Measurements from ENCODE around the gene INTS2. TPM values are rescaled to one million over a fixed set of nuclear protein-coding genes. Genes with fewer than 3 reads are reported as not detected.
"Not testable (repeated sequence)": the region's sequence is repeated elsewhere in the genome, so short reads cannot be mapped to it uniquely, and the experiment has no call there.

INTS2 gene
- total RNA-seq, 1 donor from 2014 or later = 9.5 TPM

DNA sequence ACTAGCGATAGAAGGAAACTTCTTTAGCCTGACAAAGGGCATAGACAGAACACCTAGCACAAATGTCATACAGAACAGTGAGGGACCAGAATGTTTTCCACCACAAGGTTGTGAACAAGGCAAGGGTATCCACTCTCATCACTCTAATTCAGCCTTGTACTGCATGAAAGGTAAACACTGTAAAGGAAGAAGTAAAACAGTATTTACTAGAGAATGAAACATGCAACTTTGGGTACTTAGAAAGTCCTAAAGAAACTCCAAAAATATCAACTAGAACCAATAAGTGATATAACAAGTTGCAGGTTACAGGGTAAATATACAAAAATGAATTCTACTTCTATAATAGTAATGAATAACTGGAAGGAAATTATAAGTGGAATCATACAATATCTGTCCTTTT, 96.7 kb downstream of the INTS2 start:
- TF ChIP-seq, protein P1, sequence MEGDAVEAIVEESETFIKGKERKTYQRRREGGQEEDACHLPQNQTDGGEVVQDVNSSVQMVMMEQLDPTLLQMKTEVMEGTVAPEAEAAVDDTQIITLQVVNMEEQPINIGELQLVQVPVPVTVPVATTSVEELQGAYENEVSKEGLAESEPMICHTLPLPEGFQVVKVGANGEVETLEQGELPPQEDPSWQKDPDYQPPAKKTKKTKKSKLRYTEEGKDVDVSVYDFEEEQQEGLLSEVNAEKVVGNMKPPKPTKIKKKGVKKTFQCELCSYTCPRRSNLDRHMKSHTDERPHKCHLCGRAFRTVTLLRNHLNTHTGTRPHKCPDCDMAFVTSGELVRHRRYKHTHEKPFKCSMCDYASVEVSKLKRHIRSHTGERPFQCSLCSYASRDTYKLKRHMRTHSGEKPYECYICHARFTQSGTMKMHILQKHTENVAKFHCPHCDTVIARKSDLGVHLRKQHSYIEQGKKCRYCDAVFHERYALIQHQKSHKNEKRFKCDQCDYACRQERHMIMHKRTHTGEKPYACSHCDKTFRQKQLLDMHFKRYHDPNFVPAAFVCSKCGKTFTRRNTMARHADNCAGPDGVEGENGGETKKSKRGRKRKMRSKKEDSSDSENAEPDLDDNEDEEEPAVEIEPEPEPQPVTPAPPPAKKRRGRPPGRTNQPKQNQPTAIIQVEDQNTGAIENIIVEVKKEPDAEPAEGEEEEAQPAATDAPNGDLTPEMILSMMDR (IDR thresholded peaks at IDR 0.05) = no peak
- H3K27me3 Mint-ChIP-seq (ENCODE audit: low read depth) = no peaks in the 10 kb centered on the region
- no peak for DNase-seq (ENCODE audit: low spot score)
- peaks cover 16% of the 10 kb centered on the region for H3K4me1 Mint-ChIP-seq (ENCODE audit: low read depth)
- no peak overlapping the region for H3K4me3 Mint-ChIP-seq (ENCODE audit: unreplicated experiment)
- H3K36me3 Mint-ChIP-seq (ENCODE audit: low read depth) = peaks cover 7% of the 10 kb centered on the region
- H3K27ac Mint-ChIP-seq (ENCODE audit: unreplicated experiment) = no peak overlapping the region
- peaks cover 10% of the 10 kb centered on the region for H3K9me3 Mint-ChIP-seq (ENCODE audit: low read depth)

DNA sequence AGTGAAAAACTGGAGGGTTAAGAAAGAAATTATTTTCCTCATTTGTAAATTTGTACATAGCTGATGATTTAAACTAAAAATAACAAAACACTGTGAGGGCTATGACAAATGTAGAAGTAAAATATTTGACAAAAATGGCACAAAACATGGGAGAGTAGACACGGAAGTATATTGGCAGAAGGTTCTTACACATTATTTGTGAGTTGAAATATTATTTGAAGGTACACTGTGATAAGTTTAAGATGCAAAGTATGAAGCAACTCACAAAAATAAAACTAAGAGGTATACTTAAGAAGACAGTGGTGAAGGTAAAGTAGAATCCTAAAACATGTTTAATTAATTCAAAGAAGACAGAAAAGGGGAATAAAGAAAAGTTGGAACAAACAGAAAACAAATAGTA, 99.1 kb downstream of the INTS2 start:
- no peaks in the 10 kb centered on the region for H3K27me3 Mint-ChIP-seq (ENCODE audit: low read depth)
- peaks cover 9% of the 10 kb centered on the region for H3K36me3 Mint-ChIP-seq (ENCODE audit: low read depth)
- TF ChIP-seq, protein P1 (IDR thresholded peaks at IDR 0.05) = no peak
- H3K9me3 Mint-ChIP-seq (ENCODE audit: low read depth) = peaks cover 18% of the 10 kb centered on the region
- H3K27ac Mint-ChIP-seq (ENCODE audit: unreplicated experiment) = no peak overlapping the region
- H3K4me1 Mint-ChIP-seq (ENCODE audit: low read depth) = peaks cover 9% of the 10 kb centered on the region
- DNase-seq (ENCODE audit: low spot score) = no peak
- H3K4me3 Mint-ChIP-seq (ENCODE audit: unreplicated experiment) = no peak overlapping the region

DNA sequence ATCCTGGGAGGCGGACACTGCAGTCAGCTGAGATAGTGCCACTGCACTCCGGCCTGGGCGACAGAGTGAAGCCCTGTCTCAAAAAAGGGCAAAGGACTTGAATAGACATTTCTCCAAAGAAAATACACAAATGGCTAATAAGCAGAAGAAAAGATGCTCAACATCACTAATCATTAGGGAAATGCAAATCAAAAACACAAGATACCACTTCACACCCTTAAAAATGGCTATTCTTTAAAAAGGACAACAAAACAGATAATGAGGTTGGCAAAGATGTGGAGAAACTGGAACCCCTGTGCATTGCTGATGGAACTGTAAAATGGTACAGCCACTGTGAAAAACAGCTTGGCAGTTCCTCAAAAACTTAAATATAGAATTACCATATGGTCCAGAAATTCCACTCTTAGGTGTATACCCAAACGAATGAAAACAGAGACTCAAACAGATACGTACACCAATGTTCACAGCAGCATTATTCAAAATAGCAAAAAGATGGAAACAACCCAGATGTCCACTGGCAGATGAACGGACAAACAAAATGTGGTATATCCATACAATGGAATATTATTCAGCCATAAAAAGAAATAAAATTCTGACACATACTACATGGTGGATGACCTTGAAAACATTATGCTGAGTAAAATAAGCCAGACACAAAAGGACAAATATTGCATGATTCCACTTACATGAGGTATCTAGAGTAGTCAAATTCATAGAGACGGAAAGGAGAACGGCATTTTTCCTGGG, 100.0 kb downstream of the INTS2 start:
- H3K27me3 Mint-ChIP-seq (ENCODE audit: low read depth) = no peaks in the 10 kb centered on the region
- no peak overlapping the region for H3K27ac Mint-ChIP-seq (ENCODE audit: unreplicated experiment)
- TF ChIP-seq, protein P1 (IDR thresholded peaks at IDR 0.05) = no peak
- H3K36me3 Mint-ChIP-seq (ENCODE audit: low read depth) = peaks cover 9% of the 10 kb centered on the region
- H3K4me3 Mint-ChIP-seq (ENCODE audit: unreplicated experiment) = no peak overlapping the region
- H3K9me3 Mint-ChIP-seq (ENCODE audit: low read depth) = peaks cover 18% of the 10 kb centered on the region
- no peak for DNase-seq (ENCODE audit: low spot score)
- peaks cover 3% of the 10 kb centered on the region for H3K4me1 Mint-ChIP-seq (ENCODE audit: low read depth)

DNA sequence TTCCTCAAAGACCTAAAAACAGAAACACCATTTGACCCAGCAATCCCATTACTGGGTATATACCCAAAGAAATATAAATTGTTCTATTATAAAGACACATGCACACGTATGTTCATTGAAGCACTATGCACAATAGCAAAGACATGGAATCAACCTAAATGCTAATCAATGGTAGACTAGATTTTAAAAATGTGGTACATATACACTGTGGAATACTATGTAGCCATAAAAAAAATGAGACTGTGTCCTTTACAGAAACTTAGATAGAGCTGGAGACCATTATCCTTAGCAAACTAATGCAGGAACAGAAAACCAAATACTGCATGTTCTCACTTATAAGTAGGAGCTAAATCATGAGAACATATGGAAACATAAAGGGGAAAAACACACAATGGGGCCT, 100.9 kb downstream of the INTS2 start:
- H3K4me1 Mint-ChIP-seq (ENCODE audit: low read depth); H3K4me3 Mint-ChIP-seq (ENCODE audit: unreplicated experiment); H3K27ac Mint-ChIP-seq (ENCODE audit: unreplicated experiment); DNase-seq (ENCODE audit: low spot score); H3K27me3 Mint-ChIP-seq (ENCODE audit: low read depth): not testable (repeated sequence)
- H3K36me3 Mint-ChIP-seq (ENCODE audit: low read depth) = peaks cover 10% of the 10 kb centered on the region
- H3K9me3 Mint-ChIP-seq (ENCODE audit: low read depth) = peaks cover 18% of the 10 kb centered on the region

DNA sequence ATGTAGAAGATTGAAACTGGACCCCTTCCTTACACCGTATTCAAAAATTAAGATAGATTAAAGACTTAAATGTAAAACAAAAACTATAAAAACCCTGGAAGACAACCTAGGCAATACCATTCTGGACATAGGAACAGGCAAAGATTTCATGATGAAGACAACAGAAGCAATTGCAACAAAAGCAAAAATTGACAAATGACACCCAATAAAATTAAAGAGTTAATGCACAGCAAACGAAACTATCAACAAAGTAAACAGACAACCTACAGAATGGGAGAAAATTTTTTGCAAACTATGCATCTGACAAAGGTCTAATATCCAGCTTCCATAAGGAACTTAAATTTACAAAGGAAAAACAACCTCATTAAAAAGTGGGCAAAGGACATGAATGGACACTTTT, 101.6 kb downstream of the INTS2 start:
- not testable (repeated sequence) for DNase-seq (ENCODE audit: low spot score); H3K27me3 Mint-ChIP-seq (ENCODE audit: low read depth); H3K4me1 Mint-ChIP-seq (ENCODE audit: low read depth); H3K27ac Mint-ChIP-seq (ENCODE audit: unreplicated experiment); H3K4me3 Mint-ChIP-seq (ENCODE audit: unreplicated experiment)
- peaks cover 21% of the 10 kb centered on the region for H3K9me3 Mint-ChIP-seq (ENCODE audit: low read depth)
- H3K36me3 Mint-ChIP-seq (ENCODE audit: low read depth) = peaks cover 13% of the 10 kb centered on the region

DNA sequence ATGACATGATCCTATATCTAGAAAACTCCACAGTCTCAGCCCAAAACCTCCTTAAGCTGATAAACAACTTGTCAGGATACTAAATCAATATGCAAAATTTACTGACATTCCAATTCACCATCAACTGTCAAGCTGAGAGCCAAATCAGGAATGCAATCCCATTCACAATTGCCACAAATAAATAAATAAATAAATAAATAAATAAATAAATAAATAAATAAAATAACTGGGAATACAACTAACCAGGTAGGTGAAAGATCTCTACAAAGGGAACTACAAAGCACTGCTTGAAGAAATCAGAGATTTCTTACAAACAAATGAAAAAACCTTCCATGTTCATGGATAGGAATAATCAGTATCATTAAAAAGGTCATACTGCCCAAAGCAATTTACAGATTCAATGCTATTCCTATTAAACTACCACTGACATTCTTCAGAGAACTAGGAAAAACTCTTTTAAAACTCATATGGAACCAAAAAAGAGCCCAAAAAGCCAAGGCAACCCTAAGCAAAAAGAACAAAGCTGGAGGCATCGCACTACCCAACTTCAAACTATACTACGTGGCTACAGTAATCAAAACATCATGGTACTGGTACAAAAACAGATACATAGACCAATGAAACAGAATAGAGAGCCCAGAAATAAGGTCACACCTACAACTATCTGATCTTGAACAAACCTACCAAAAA, 102.2 kb downstream of the INTS2 start:
- Mint-ChIP-seq H3K9me3 (ENCODE audit: low read depth) (peaks cover 21% of the 10 kb centered on the region), H3K36me3 (ENCODE audit: low read depth) (peaks cover 13% of the 10 kb centered on the region), H3K27ac (ENCODE audit: unreplicated experiment) (no peak overlapping the region), H3K27me3 (ENCODE audit: low read depth) (no peaks in the 10 kb centered on the region), H3K4me3 (ENCODE audit: unreplicated experiment) (no peak overlapping the region), H3K4me1 (ENCODE audit: low read depth) (no peaks in the 10 kb centered on the region)
- no peak for DNase-seq (ENCODE audit: low spot score)
- TF ChIP-seq, protein P1 (IDR thresholded peaks at IDR 0.05) = no peak

Data from chondrocyte (in vitro differentiated cells).